AG04450 (cell line): ENCODE measurements around the gene CNIH2. TPM values are rescaled to one million over a fixed set of nuclear protein-coding genes. Genes with fewer than 3 reads are reported as not detected.

Experiments used
- CTCF ChIA-PET: fragments of 300-600, 350-600 bp; formaldehyde crosslinking; extraction: SDS; loops from one replicate; lab custom pipeline; 2022; ENCODE audit warnings: antibody characterized with exemption, inconsistent platforms; lab: Charles Lee
- POLR2A ChIA-PET: fragments of 350-600 bp; formaldehyde crosslinking; extraction: SDS; loops from one replicate; lab custom pipeline; 2021; ENCODE audit warnings: antibody characterized with exemption, inconsistent platforms; lab: Yijun Ruan, JAX
- DNase-seq: peaks from one replicate; pipeline ENCODE4 v3.0.0-alpha.2; 2011; ENCODE audit warnings: low read depth, low spot score
- H3K27ac ChIP-seq: one replicate; pipeline ENCODE4 v1.5.1; 2012; ENCODE audit warnings: low read depth, low read length, control low read depth
- H3K27me3 ChIP-seq: one replicate; pipeline ENCODE4 v1.6.0; 2012; ENCODE audit warnings: low read length; ENCODE audit not compliant: control insufficient read depth, insufficient read depth
- H3K4me3 ChIP-seq: 2 replicates; pipeline ENCODE4 v1.5.1; 2011; ENCODE audit warnings: mild to moderate bottlenecking, low read depth, low read length, control low read depth
- H3K9me3 ChIP-seq: 2 replicates; pipeline ENCODE4 v1.5.1; 2012; ENCODE audit warnings: low read length; ENCODE audit not compliant: control insufficient read depth, insufficient read depth
- polyA plus RNA-seq: library from polyadenylated mRNA; depleted of rRNA; stranded (reverse); fragments of >200 nt; gene quantifications from 2 replicates; pipeline ENCODE4 v1.2.3, GENCODE V29; 2011
- TF ChIP-seq, protein P1 (sequence below): IDR thresholded peaks from 2 replicates; pipeline ENCODE4 v1.5.1; 2011; ENCODE audit warnings: low read depth, low read length, control low read depth, inconsistent platforms

CNIH2 gene
- polyA plus RNA-seq, 1 experiment: 2.8 TPM

GRCh38 chr11:66268244-66268951, 9.6 kb upstream of the CNIH2 start, which contains the start of gene RAB1B:
Gene RAB1B, plus strand, starts transcription at chr11:66268639. Its CDS starts 41 bp downstream, at chr11:66268680.
- peaks cover 3% of the 10 kb centered on the region; the same call in 1 of the 2 replicates for H3K9me3 ChIP-seq
- H3K4me3 ChIP-seq: peak within 1 kb of the TSS; percentile 91
- POLR2A ChIA-PET: interaction anchor here (0.6 to 2.6 kb wide), 10 partner anchors 9 to 415 kb away, joined by 3 to 13 read pairs (median 3); partner anchors contain the start of genes CCDC85B, RIN1 and YIF1A
- H3K27me3 ChIP-seq: no peaks in the 10 kb centered on the region
- TF ChIP-seq, protein P1, sequence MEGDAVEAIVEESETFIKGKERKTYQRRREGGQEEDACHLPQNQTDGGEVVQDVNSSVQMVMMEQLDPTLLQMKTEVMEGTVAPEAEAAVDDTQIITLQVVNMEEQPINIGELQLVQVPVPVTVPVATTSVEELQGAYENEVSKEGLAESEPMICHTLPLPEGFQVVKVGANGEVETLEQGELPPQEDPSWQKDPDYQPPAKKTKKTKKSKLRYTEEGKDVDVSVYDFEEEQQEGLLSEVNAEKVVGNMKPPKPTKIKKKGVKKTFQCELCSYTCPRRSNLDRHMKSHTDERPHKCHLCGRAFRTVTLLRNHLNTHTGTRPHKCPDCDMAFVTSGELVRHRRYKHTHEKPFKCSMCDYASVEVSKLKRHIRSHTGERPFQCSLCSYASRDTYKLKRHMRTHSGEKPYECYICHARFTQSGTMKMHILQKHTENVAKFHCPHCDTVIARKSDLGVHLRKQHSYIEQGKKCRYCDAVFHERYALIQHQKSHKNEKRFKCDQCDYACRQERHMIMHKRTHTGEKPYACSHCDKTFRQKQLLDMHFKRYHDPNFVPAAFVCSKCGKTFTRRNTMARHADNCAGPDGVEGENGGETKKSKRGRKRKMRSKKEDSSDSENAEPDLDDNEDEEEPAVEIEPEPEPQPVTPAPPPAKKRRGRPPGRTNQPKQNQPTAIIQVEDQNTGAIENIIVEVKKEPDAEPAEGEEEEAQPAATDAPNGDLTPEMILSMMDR: no peak
- CTCF ChIA-PET: interaction anchor here (0.5 to 1.5 kb wide), 7 partner anchors 12 to 469 kb away, joined by 3 to 10 read pairs (median 5); no protein-coding TSS in a partner anchor
- H3K27ac ChIP-seq: peak within 1 kb of the TSS; percentile 89
- DNase-seq: peak; percentile 98

GRCh38 chr11:66268952-66269905, 8.7 kb upstream of the CNIH2 start:
- Histone ChIP-seq H3K9me3 (peaks cover 3% of the 10 kb centered on the region; the same call in 1 of the 2 replicates), H3K4me3 (peak overlapping the region; percentile 91), H3K27ac (peak overlapping the region; percentile 81), H3K27me3 (no peaks in the 10 kb centered on the region)
- ChIA-PET POLR2A (interaction anchor here (0.6 to 2.6 kb wide), 3 partner anchors 17 to 32 kb away, joined by 3 to 13 read pairs (median 3); partner anchors contain the start of gene YIF1A), CTCF (interaction anchor here (1.1 kb wide), 2 partner anchors 13 to 42 kb away, joined by 3 to 5 read pairs; no protein-coding TSS in a partner anchor)
- TF ChIP-seq, protein P1: peak; percentile 37
- DNase-seq: no peak

GRCh38 chr11:66271816-66272215, 6.2 kb upstream of the CNIH2 start:
- TF ChIP-seq, protein P1: no peak
- ChIA-PET CTCF (interaction anchor here (1.9 to 3.9 kb wide), 2 partner anchors 11 to 13 kb away, joined by 5 to 18 read pairs; no protein-coding TSS in a partner anchor), POLR2A (interaction anchor here (0.6 to 0.9 kb wide), 2 partner anchors 9 to 17 kb away, joined by 3 read pairs; partner anchors contain the start of gene YIF1A)
- no peak for DNase-seq
- no peak overlapping the region for H3K4me3 ChIP-seq
- H3K27ac ChIP-seq: no peak overlapping the region
- H3K27me3 ChIP-seq: no peaks in the 10 kb centered on the region
- peaks cover 3% of the 10 kb centered on the region; the same call in 1 of the 2 replicates for H3K9me3 ChIP-seq

GRCh38 chr11:66272596-66272995, 5.4 kb upstream of the CNIH2 start:
- POLR2A ChIA-PET: interaction anchor here (0.6 to 0.9 kb wide), 2 partner anchors 8 to 17 kb away, joined by 3 read pairs; partner anchors contain the start of gene YIF1A
- TF ChIP-seq, protein P1: no peak
- no peaks in the 10 kb centered on the region for H3K27me3 ChIP-seq
- CTCF ChIA-PET: interaction anchor here (3.9 kb wide), 1 partner anchor 10 kb away, joined by 18 read pairs; no protein-coding TSS in a partner anchor
- DNase-seq: no peak
- H3K27ac ChIP-seq: no peak overlapping the region
- peaks cover 3% of the 10 kb centered on the region; the same call in 1 of the 2 replicates for H3K9me3 ChIP-seq
- H3K4me3 ChIP-seq: no peak overlapping the region
